Fibroblast of lung (primary cell): ENCODE data around the gene CLDN2. TPM values are rescaled to one million over a fixed set of nuclear protein-coding genes. Genes with fewer than 3 reads are reported as not detected.
"Not testable (repeated sequence)": the region's sequence is repeated elsewhere in the genome, so short reads cannot be mapped to it uniquely, and the experiment has no call there.

Experiments used
- DNase-seq, 2 donors: peaks; one replicate each; pipeline versions ENCODE4 v3.0.0 to v3.0.0-alpha.2; 2010; ENCODE audit warnings: low read depth in 2 of 2
- H2AFZ ChIP-seq: 2 replicates; pipeline ENCODE4 v1.5.1; 2012; ENCODE audit warnings: low read length, control low read depth, inconsistent platforms
- H3K27ac ChIP-seq: 2 replicates; pipeline ENCODE4 v1.5.1; 2011; ENCODE audit warnings: low read length, control low read depth; ENCODE audit not compliant: insufficient read depth
- H3K27me3 ChIP-seq: 2 replicates; pipeline ENCODE4 v1.5.1; 2011; ENCODE audit warnings: mild to moderate bottlenecking, low read length; ENCODE audit not compliant: control insufficient read depth, insufficient read depth
- H3K36me3 ChIP-seq: 2 replicates; pipeline ENCODE4 v1.5.1; 2011; ENCODE audit warnings: low read length; ENCODE audit not compliant: control insufficient read depth, insufficient read depth
- H3K4me1 ChIP-seq: 2 replicates; pipeline ENCODE4 v1.5.1; 2011; ENCODE audit warnings: low read length; ENCODE audit not compliant: control insufficient read depth, insufficient read depth; ENCODE audit errors: extremely low read depth
- H3K4me2 ChIP-seq: 2 replicates; pipeline ENCODE4 v1.5.1; 2011; ENCODE audit warnings: low read length, control low read depth; ENCODE audit not compliant: insufficient read depth; ENCODE audit errors: extremely low read depth
- H3K4me3 ChIP-seq, 4 experiments: fragments of 200-600 bp in 1 of 4; sonication (generic) in 1 of 4; replicated peaks in 1 of 4; 2 replicates each; pipeline ENCODE4 v1.5.1; 2011 to 2016; ENCODE audit warnings: low read length in 4 of 4, low read depth in 3 of 4, mild to moderate bottlenecking in 3 of 4, control low read depth in 2 of 4, inconsistent platforms in 1 of 4, mixed read lengths in 1 of 4; ENCODE audit not compliant: insufficient read depth in 1 of 4; ENCODE audit errors: control extremely low read depth in 1 of 4
- H3K79me2 ChIP-seq: 2 replicates; pipeline ENCODE4 v1.5.1; 2012; ENCODE audit warnings: mild to moderate bottlenecking, low read length, inconsistent platforms; ENCODE audit not compliant: control insufficient read depth, insufficient read depth
- H3K9ac ChIP-seq: 2 replicates; pipeline ENCODE4 v1.5.1; 2011; ENCODE audit warnings: mild to moderate bottlenecking, low read length, control low read depth; ENCODE audit not compliant: insufficient read depth
- H3K9me3 ChIP-seq: 2 replicates; pipeline ENCODE4 v1.5.1; 2012; ENCODE audit warnings: low read depth, low read length; ENCODE audit not compliant: control insufficient read depth, insufficient read depth
- H4K20me1 ChIP-seq: 2 replicates; pipeline ENCODE4 v1.5.1; 2011; ENCODE audit warnings: low read length; ENCODE audit not compliant: control insufficient read depth, insufficient read depth; ENCODE audit errors: extremely low read depth
- EZH2 ChIP-seq: IDR thresholded peaks from 2 replicates; pipeline ENCODE4 v1.5.1; 2012; ENCODE audit warnings: low read length, control low read depth, mild to moderate bottlenecking; ENCODE audit errors: missing control alignments
- polyA plus RNA-seq, 2 donors: library from polyadenylated mRNA; depleted of rRNA in 1 of 2; stranded (reverse) in 1 of 2; unstranded in 1 of 2; fragments of >200 nt; gene quantifications; 2 replicates each; pipeline ENCODE4 v1.2.1, GENCODE V29; 2011 to 2012; ENCODE audit warnings: missing spikeins in 1 of 2
- total RNA-seq: library from RNA; depleted of rRNA; stranded (reverse); fragments of >200 nt; gene quantifications from 2 replicates; pipeline ENCODE4 v1.2.1, GENCODE V29; 2014
- TF ChIP-seq, protein P1 (sequence below), 2 donors: IDR thresholded peaks in 1 of 2; conservative IDR thresholded peaks in 1 of 2; 1 replicate in 1 of 2; 2 replicates in 1 of 2; pipeline ENCODE4 v1.5.1; 2011 to 2012; ENCODE audit warnings: low read length in 2 of 2, control low read depth in 1 of 2, inconsistent platforms in 1 of 2, low read depth in 1 of 2, mild to moderate bottlenecking in 1 of 2

The CLDN2 gene
- total and polyA plus RNA-seq, 2 donors (not counting 1 experiment from before 2014, with no cell fraction given) = 0.02 TPM; not detected in 1

GRCh38 chrX:106964290-106964689 lies 44.1 kb downstream of the CLDN2 start:
- no peak overlapping the region for H3K9ac ChIP-seq
- H3K27me3 ChIP-seq = no peaks in the 10 kb centered on the region

DNA sequence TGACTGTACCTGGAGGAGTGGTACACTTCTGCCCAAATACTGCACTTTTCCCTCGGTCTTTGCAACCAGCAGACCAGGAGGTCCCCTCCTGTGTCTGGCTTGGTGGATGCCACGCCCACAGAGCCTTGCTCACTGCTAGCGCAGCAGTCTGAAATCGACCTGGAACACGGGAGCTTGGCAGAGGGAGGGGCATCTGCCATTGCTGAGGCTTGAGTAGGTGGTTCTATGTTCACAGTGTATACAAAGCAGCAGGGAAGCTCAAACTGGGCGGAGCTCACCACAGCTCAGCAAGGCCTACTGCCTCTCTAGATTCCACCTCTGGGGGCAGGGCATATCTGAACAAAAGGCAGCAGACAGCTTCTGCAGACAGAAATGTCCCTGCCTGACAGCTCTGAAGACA lies 46.3 kb downstream of the CLDN2 start:
- H3K79me2 ChIP-seq, H3K9ac ChIP-seq, H3K4me2 ChIP-seq, H3K4me3 ChIP-seq, H3K36me3 ChIP-seq, H3K9me3 ChIP-seq, H4K20me1 ChIP-seq, H3K27ac ChIP-seq, H3K4me1 ChIP-seq, H3K27me3 ChIP-seq, DNase-seq, H2AFZ ChIP-seq: not testable (repeated sequence)

More at GRCh38 chrX:106964290-106964689, 44.1 kb downstream of the CLDN2 start:
- Histone ChIP-seq H3K9me3 (no peaks in the 10 kb centered on the region), H3K4me3 (no peak overlapping the region), H3K4me2 (no peak overlapping the region), H2AFZ (no peak overlapping the region), H4K20me1 (no peaks in the 10 kb centered on the region), H3K36me3 (peaks cover 2% of the 10 kb centered on the region), H3K27ac (no peak overlapping the region), H3K79me2 (no peaks in the 10 kb centered on the region), H3K4me1 (no peaks in the 10 kb centered on the region)
- TF ChIP-seq EZH2 = no peak
- TF ChIP-seq, protein P1, sequence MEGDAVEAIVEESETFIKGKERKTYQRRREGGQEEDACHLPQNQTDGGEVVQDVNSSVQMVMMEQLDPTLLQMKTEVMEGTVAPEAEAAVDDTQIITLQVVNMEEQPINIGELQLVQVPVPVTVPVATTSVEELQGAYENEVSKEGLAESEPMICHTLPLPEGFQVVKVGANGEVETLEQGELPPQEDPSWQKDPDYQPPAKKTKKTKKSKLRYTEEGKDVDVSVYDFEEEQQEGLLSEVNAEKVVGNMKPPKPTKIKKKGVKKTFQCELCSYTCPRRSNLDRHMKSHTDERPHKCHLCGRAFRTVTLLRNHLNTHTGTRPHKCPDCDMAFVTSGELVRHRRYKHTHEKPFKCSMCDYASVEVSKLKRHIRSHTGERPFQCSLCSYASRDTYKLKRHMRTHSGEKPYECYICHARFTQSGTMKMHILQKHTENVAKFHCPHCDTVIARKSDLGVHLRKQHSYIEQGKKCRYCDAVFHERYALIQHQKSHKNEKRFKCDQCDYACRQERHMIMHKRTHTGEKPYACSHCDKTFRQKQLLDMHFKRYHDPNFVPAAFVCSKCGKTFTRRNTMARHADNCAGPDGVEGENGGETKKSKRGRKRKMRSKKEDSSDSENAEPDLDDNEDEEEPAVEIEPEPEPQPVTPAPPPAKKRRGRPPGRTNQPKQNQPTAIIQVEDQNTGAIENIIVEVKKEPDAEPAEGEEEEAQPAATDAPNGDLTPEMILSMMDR (conservative IDR thresholded peaks at IDR 0.05 in 1 of 2, IDR thresholded peaks at IDR 0.05 in 1 of 2; ENCODE audit: low read depth in 1 of 2, low read length in 2 of 2) = no peak
- no peak for DNase-seq

DNA sequence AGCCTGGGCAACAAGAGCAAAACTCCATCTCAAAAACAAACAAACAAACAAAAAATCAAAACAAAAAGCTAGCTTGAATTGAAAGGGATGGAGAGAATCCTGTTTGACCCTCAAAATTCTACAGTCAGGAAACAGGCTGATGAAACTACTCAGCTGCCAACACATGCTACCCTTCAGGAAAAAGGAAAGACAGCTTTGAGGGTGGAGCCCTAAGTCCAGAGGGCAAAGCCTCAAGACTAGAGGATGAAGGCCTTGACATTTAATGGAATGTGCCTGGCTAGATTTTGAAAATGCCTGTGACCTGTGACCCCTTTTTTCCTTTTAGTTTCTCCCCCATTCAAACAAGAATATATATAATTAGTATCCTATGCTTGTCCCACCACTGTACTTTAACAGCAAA lies 52.7 kb downstream of the CLDN2 start:
- Histone ChIP-seq H3K79me2 (no peaks in the 10 kb centered on the region), H2AFZ (no peak overlapping the region), H3K4me1 (no peaks in the 10 kb centered on the region), H3K36me3 (no peaks in the 10 kb centered on the region), H3K9me3 (no peaks in the 10 kb centered on the region), H3K4me3 (no peak overlapping the region), H3K9ac (no peak overlapping the region), H4K20me1 (no peaks in the 10 kb centered on the region), H3K27me3 (no peaks in the 10 kb centered on the region), H3K27ac (no peak overlapping the region), H3K4me2 (no peak overlapping the region)
- TF ChIP-seq, protein P1 (conservative IDR thresholded peaks at IDR 0.05 in 1 of 2, IDR thresholded peaks at IDR 0.05 in 1 of 2; ENCODE audit: low read depth in 1 of 2, low read length in 2 of 2) = no peak
- TF ChIP-seq EZH2 = no peak
- DNase-seq = peak in 1 of 2 donors; percentile 8
